GM19438 (cell line): ENCODE data around the gene WDR86.

Experiments used
- ATAC-seq: cut with Tn5 transposase; IDR thresholded peaks from one replicate; pipeline ENCODE4 v1.9.1; 2021; ENCODE audit warnings: low read depth; ENCODE audit not compliant: unreplicated experiment

WDR86 gene

DNA sequence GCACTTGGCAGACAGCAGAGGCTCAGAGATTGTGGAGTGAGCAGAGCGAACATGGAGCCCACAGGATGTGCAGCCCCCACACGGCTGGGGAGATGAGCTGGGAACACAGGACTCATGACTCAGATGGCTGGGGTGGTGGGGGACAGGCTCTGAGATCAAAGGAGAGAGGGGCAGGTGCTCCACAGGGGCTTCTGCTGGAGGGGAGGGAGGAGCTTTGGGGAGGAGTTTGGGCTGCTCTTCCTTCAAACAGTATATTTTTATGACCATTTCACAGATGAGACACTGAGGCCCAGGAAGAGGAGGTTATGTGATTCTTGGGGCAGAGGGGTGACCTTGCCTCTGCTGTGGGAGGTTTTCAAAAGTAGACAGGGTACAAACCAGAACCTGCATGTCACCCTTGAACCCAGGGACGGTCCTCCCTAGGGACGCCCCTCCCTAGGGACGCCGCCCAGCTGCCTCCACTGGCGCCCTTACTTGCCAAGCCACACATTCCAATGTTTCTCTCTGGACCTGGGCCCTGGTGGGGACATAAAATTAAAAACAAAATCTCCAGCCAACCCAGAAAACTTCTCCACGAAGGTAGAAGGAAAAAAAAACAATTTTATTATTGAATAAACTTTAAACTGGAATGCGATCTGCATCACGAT lies 31.1 kb upstream of the WDR86 start:
- ATAC-seq: no peak

DNA sequence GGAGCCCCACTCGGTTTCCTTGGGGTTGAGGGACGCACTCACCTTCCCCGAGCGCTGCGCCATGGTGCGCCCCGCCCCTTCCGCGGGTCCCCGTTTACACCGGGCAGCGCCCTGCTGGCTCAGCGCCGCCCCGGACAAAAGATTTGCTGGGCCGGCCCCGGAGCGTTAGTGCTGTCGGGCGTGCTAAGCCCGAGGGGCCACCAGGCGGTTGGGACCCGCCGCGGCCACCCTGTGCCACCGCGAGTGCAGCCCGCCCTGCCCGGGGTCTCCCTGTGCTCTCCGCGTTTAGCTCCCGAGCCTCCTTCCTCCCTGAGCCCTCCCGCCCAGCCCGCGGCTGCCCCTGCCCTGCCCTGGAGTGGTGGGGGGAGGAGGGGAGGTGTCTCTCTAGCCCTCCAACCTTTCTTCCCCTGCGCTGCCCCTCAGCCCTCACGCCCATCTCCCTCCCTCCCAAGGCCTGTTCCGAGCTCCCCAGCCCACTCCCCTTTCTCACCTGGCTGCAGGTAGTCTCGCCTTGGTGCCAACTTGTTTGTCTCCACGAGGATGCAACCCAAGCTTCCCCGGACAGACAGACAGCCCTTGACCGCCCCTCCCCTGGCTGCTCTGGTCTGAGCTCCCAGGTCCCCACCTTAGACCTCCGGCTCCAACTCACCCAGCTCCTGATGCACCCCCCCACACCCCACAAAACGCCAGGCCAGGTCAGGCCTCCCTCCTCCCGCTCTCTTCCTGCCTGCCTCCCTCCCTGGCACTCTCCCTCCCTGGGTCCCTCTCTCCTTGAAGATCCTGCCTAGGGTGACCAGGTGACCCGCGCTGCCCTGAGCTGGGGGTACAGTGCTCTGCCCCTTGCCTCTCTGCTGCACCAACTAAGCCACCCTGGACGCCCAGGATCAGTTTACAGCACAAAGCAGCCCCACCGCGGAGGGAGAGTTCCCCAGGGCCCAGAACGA lies 30.3 kb upstream of the WDR86 start, which contains the start of gene CRYGN:
TSS of gene CRYGN (minus strand) at position 287 of the 944 bp plus-strand sequence. CDS start at position 63, 224 bp downstream.
- ATAC-seq: no peak

DNA sequence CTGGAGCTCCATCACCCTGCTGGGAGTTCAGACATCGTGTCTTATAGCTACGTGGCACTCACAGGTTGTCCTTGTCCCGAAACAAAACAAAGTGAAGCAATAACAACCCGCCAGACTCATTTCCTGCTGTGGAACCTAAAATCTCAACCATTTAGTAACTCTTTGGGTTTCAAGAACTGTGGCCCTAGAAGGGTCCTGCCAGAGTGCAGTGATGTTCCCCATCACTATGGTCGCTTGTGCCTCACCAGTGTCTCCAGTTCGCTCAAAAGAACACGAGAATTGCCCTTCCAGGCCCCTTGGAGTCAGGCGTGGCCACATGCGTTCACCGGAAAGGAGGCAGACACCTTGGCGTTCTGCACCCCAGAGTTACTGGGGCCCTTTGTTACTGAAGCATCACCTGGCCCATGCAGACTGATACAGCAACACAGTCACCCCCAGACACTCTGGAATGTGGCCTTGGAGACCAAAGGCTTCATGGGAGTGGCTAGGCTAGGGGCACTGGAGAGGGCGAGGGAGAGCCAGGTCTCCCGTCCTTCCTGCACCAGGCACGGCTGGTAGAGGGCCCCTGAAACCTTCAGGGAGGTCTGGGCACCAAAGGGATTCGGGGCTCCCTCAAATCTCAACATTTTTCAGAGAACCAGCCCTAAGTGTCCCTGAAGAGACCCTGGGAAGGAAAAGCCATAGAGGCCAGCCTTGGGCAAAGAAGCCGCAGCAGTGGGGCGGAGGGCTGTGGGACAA lies 29.2 kb upstream of the WDR86 start:
- no peak for ATAC-seq

DNA sequence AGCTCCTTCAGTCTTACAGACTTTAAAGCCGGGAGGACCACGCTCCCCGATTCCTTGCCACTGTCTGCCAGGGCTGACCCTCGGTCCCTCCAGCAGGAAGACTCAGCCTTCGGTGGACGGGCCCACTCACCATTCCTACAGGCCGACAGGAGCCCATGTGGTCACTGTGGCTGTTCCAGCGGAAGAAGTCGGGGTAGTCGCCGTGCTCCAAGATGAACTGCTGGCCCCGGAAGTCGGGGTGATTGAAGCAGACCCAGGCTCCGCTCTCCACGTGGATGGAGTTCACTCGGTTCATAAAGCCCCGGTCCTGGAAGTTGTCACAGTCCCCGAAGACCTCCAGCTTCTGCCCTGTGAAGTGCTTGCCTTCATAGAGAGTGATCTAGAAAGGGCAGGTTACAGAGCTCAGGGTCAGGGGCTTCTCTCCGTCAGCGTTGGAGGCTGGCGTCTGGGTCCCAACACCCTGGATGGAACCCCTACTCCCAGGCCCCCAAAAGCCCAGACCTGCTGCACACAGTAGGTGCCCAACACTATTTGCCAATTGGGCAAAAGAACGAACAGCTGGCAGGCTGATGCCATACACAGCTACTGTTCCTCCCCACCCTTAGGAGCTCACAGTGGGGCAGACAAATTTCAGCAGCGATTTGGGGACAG lies 28.2 kb upstream of the WDR86 start:
- no peak for ATAC-seq

DNA sequence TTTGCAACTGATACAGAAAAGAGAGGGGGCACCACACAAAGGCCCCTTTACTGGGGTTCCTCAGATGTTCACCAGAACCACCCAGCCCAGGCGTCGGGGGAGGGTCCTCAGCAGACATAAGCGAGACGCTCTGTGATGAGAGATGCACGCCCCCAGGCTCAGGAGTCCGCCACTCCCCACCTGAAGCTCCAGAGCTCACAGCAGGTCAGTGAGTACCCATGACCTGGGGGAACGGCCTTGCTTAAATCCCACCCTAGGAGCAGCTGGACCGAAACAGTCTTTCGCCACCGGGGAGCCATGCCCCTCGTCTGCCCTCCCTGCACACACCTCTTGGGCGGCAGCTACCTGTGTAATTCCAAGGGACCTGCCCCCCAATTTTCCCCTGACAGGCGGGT lies 27.3 kb upstream of the WDR86 start:
- no peak for ATAC-seq

DNA sequence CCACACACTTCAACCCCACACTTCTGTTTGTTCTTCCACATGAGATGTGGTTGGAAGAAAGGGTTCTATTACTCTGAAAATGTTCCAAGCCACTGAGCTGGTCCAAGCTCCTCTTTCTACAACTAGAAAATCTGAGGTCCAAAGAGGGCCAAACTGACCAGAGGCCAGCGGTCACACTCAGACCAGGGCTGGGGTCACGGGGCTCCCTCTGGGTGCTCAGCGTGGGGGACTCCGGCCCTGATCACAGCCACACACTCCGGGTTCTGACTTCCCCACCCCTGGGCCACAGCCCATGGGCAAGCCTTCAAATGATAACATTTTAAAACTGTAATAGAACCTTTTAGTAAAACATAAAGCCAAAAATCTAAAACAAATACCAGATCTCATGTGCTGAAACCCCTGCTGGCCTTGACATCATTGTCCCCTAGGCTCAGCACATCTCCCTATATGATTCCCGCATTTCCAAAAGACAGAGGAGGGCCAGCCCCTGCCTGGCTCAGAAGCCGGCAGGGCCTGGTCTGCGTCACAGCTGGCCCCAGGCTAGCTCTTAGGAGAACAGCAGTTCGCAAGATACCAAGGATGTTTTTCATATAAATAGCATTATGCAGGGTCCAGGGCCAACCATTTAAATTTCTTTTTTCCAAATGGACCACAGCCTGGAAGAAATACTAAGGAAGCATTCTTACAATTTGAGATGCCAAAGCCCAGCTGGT lies 26.8 kb upstream of the WDR86 start:
- ATAC-seq: no peak

DNA sequence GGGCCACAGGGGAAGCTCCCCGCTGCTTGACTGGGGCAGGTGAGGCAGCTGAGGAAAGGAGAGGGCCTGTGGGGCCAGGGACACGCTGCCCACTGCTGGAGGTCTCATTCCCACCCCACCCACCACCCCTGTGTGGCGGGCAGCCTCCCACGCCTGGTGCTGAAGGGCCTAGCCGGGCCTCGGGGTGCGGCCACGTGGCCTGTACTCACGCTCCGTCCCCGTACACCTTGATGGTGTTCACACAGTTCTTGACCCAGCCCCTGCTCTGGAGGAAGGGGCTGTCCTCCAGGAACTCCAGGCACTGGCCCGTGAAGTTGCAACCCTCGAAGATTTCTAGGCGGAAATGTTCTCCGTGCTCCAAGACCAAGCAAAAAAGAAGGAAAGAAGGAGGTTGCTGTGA lies 26.1 kb upstream of the WDR86 start:
- ATAC-seq: no peak

DNA sequence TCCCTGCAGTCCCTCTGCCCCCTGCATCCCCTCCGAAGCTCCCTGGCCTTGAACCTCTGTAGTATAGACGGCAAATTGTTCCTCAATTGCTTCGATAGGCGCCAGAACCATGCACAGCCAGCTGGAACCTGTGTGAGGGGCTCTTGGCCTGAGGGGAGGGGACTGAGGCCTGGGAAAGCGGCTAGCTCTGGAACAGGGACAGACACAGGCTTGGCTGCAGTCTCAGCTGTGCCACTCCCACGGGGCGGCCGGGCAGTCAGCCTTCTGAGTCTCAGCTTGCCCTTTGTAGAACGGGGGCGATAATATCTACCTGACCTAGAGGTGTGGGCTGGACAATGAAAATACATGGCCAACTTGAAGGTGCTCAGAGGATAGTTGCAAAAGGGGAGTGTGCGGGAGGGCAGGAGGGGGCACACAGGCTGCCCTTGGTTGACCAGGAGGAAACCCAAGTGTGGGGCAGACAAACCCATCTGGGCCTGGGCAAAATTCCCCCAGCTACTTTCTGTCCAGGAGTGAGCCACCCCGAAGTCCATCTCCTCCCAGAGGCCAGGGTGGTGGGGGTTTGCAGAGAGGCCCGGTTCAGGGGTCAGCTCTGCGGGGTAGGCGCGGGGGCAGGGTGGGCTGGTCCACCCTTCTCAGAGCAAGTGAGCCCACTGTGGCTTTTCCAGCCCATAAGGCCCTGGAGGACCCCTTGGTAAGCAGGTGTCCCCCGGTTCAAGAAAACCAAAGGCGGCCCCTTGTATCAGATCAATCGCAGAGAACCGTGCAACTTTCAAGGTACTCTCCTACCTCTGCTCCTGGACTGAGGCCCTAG lies 25.5 kb upstream of the WDR86 start:
- ATAC-seq: no peak

DNA sequence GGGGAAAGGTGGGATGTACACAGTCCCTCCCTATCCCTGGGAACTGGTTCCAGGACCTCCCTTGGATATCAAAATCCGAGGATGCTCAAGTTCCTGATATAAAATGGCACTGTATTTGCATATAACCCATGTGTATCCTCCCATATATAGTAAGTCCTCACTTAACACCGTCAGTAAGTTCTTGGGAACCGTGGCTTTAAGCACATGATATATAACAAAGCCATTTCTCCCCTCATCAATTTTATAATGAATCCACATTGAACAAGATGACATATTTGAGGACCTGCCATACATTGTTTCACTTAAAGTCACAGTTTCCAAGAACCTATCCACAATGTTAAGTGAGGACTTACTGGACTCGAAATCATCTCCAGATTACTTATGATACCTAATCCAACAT lies 24.7 kb upstream of the WDR86 start:
- no peak for ATAC-seq

DNA sequence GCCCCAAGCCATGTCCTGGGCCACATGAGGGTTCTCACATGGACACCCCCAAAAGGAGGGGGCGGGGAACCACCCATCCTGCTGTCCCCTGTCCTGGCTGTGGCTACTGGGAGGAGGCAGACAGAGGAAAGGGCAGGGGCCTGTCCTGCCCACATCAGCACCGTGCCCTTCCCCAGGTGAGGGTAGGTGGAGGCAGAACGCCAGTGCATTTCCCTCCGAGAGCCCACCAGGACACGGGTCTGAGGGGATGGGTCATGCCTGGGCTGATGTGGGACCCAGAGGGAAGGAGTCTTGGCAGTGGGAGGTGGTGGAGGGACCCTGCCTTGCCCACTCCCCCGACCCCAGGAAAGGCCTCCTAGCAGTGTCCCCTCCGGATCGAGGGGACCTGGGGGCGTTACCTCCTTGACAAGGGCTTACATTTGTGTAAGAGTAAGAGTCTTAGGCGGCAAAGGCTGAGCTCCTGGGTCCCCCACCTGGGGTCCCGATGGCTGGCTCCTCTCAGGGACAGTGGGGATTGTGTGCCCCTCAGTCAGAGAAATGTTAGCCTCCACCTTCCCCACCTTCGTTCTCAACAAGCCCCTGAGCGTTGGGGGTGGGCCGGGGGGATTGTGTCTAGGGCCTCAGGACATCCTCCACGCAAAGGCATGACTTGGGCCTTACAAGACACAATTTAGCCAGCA lies 24.0 kb upstream of the WDR86 start:
- ATAC-seq: no peak

DNA sequence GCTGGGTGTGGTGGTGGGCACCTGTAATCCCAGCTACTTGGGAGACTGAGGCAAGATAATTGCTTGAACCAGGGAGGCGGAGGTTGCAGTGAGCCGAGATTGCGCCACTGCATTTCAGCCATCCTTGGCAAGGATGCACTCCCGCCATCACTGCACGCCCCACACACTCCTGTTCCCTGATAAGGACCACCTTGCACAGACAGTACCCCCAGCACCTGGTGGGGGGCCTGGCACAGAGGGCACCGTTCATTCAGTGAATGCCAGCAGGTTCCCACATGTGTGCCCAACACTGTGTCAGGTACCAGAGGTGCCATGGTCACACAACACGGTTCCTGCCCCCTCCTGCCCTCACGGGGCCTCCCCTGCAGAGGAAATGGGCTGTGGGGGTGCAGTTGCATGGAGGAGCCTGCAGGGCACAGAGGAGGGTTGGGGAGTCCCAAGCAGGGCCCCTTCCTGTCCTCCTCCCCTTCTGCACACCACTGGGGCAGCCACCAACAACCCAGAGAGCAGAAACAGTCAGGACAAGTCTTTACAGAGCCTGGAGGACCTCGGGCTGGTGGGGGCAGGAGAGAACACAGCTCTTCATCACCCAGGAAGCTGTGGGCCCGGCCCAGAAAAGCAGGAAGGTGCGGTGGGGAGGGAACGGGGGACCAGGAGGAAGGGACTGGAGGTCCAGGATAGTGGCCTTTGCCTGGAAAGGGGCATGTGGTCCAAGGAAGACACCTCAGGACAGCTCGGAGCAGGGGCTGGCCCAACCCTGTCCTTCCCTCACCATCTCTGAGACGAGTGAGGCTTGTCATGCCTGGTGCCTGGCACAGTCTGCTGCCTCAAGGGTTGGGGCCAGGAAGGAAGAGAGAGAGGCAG lies 23.1 kb upstream of the WDR86 start:
- no peak for ATAC-seq

DNA sequence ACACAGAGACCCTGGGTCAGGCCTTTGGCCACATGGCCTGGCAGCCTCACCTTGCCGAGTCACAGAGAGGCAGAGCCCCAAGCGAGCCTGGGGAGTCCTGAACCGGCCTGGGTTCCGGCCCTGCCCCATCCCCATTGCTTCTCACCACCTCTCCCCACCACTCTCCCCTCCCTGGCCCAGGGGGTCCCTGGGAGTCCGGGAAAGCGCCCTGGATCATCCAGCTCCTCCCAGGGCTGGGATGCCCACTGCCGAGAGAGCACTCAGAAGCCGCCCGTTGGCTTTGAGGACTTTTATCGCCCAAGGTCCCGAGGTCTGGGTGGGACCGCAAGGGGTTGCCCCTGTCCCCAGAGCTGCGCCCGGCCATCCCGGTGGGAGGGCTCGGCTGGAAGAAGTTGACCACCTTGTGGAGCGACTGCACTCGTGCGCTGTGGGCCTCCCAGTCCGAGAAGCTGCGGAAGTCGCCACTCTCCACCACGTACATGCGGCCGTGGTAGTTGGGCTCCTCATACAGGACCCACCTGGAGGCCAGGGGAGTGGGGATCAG lies 22.0 kb upstream of the WDR86 start:
- no peak for ATAC-seq

DNA sequence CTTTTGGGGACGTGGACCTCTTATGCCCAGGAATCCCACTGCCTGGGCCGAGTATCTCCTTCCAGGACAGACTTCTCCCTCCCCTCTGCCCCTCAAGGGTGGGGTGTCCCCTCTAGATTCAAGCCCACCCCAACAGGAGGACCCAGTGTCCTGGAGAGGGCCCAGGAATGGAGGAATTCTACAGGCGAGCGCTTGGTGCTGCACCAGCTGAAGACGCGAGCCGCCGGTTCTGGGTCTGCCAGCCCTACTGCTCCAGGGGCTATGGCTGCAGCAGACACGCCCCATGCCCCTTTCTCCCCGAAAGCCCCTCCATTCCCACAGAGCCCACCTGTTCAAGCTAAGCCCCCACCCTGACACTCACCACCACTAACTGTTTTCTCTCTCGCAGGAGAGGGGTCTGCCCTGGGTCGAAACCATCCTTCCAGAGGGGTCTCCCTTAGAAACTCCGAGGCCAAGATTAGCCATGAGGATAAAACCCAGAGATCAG lies 21.5 kb upstream of the WDR86 start:
- ATAC-seq: no peak

DNA sequence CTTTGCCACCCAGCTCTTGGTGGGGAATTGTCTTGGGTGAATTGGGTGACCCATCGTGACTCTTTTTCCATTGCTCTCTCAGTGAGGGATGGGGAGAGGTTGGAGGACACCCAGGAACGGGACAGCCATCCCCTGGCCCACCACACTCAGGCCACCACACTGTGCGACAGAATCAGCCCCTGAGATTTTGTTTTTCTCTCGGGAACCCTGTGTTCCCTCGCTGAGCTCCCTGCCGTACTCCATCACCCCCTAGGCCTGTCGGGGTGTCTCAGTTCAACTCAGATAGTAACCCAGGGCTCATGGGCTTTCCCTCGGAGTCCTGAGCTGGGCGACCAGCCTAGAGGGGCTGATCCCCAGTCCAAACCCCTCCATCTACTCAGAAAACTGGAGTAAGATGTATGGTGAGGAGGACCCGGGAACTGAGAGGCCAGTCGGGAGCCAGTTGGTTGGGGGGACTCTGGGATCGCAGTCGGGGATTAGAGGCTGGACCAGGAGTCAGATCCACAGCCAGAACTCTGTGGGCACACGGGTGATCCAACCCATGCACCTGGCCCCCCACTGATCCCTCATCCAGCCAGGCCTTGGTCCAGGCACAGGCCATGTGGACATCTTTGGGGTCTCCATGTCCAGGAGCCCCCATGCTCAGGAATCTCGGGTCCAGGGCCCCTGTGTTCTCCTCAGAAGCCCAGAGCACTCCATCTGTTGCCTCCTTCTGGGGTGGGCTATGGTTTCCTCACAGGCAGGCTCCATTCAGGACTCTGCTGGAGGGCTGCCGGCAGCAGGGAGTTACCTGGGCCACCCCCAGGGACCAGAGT lies 20.8 kb upstream of the WDR86 start:
- ATAC-seq: no peak

DNA sequence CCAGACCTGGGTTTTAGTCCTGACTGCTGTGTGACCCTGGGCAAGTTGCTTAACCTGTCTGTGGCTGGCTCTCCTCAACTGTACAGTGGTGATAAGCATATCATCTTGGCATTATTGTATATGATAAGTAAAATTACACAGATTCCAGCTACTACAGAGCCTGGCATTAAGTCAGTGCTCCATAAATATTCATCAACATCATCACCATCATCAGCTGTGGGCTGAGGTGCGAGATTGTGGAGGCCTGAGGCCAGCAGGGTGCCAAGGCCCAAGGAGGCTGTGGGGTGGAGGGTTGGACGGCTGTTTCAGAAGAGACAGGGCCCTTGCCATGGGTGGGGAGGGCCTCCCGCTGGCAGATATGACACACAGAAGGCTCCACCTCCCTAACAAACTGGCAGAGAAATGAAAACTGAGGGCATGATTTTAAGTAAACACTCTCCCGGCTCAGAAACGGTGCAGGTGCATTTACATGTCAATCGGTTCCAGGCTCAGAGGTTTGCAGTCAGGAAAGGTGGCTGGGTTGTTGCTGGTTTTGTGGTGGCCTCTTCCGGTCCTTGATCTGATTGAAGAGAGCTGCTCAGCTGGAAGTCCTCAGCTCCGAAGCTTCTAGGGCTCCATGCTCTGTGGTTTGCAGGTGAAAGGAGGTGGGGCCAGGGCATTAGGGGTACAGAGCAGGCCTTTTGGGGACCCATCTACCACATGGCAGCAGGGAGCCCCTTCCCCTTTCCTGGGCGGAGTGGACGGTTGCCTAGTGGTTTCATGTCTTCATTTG lies 19.9 kb upstream of the WDR86 start:
- peak; percentile 60 for ATAC-seq

DNA sequence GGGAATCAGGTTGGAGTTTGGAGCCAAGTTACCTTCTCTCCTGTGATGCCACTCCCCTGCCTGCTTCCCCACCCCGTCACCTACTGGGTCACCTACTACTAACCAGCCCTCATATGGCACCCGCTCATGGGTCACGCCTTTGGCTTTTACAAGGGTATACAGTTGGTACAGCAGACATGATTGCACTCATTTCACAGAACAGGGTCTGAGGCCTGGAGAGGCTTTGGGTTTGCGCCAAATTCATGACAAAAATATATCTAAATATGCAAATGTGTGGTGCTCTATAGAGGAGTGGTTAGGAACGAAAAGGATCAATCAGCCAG lies 19.4 kb upstream of the WDR86 start:
- no peak for ATAC-seq
